ENCODE results near the gene FOXM1. TPM values are rescaled to one million over a fixed set of nuclear protein-coding genes. Genes with fewer than 3 reads are reported as not detected.

The FOXM1 gene
- total and polyA plus RNA-seq, 5 donors from 2014 or later = 0.44 to 3.8 (median 0.87) TPM

- Mint-ChIP-seq H3K27me3 (no peaks in the 10 kb centered on the region), H3K27ac (peak overlapping the region; percentile 85 to 96 (median 95)), H3K4me3 (peak overlapping the region; percentile 92 to 98 (median 97)), H3K4me1 (peaks cover 14 to 38% (median 24%) of the 10 kb centered on the region in 4 donors), H3K9me3 (no peaks in the 10 kb centered on the region), H3K36me3 (peaks cover 4% of the 10 kb centered on the region)
- Histone ChIP-seq H3K27me3 (ENCODE audit: control insufficient read depth, insufficient read depth, low read length) (no peaks in the 10 kb centered on the region), H3K9me3 (ENCODE audit: control insufficient read depth in 2 of 2, low read length in 2 of 2) (no peaks in the 10 kb centered on the region), H3K36me3 (ENCODE audit: control insufficient read depth, insufficient read depth, low read length) (peaks cover 5% of the 10 kb centered on the region), H3K4me3 (ENCODE audit: low read depth, low read length) (peak overlapping the region; percentile 62), H3K27ac (ENCODE audit: insufficient read depth, low read length, poor library complexity, severe bottlenecking) (peak overlapping the region; percentile 76), H3K4me1 (ENCODE audit: control insufficient read depth, insufficient read depth, low read length, poor library complexity, severe bottlenecking) (peaks cover 20% of the 10 kb centered on the region)
- no peak for DNase-seq
- no peak for ATAC-seq (ENCODE audit: low read depth in 2 of 2)
Measured at GRCh38 chr12:2891240-2892053, 14.5 kb upstream of the FOXM1 start.

- Mint-ChIP-seq H3K27me3 (no peaks in the 10 kb centered on the region), H3K4me3 (peak within 1 kb of the TSS; percentile 92 to 98 (median 97)), H3K4me1 (peaks cover 14 to 38% (median 24%) of the 10 kb centered on the region in 4 donors), H3K36me3 (peaks cover 9% of the 10 kb centered on the region), H3K27ac (peak within 1 kb of the TSS; percentile 95 to 98 (median 96)), H3K9me3 (no peaks in the 10 kb centered on the region)
- ATAC-seq (ENCODE audit: low read depth in 2 of 2) (peak; percentile 99), DNase-seq (peak; percentile 97 to 99 (median 98))
- peaks cover 8% of the 10 kb centered on the region for H3K36me3 ChIP-seq (ENCODE audit: control insufficient read depth, insufficient read depth, low read length)
- peaks cover 20% of the 10 kb centered on the region for H3K4me1 ChIP-seq (ENCODE audit: control insufficient read depth, insufficient read depth, low read length, poor library complexity, severe bottlenecking)
- H3K27me3 ChIP-seq (ENCODE audit: control insufficient read depth, insufficient read depth, low read length) = no peaks in the 10 kb centered on the region
- peak within 1 kb of the TSS; percentile 76 for H3K27ac ChIP-seq (ENCODE audit: insufficient read depth, low read length, poor library complexity, severe bottlenecking)
- H3K4me3 ChIP-seq (ENCODE audit: low read depth, low read length) = peak within 1 kb of the TSS; percentile 75
- no peaks in the 10 kb centered on the region for H3K9me3 ChIP-seq (ENCODE audit: control insufficient read depth in 2 of 2, low read length in 2 of 2)
Measured at GRCh38 chr12:2890388-2891239, 13.6 kb upstream of the FOXM1 start, which contains the start of gene TULP3. TSS of gene TULP3 (plus strand) at chr12:2890891. CDS start at chr12:2890948, 57 bp downstream.

- Mint-ChIP-seq H3K36me3 (peaks cover 12% of the 10 kb centered on the region), H3K9me3 (no peaks in the 10 kb centered on the region), H3K4me1 (peaks cover 16 to 39% (median 21%) of the 10 kb centered on the region in 4 donors), H3K4me3 (peak overlapping the region; percentile 92 to 98 (median 97)), H3K27me3 (no peaks in the 10 kb centered on the region), H3K27ac (peak overlapping the region; percentile 95 to 98 (median 96))
- Histone ChIP-seq H3K9me3 (ENCODE audit: control insufficient read depth in 2 of 2, low read length in 2 of 2) (no peaks in the 10 kb centered on the region), H3K27ac (ENCODE audit: insufficient read depth, low read length, poor library complexity, severe bottlenecking) (peak overlapping the region; percentile 76), H3K27me3 (ENCODE audit: control insufficient read depth, insufficient read depth, low read length) (no peaks in the 10 kb centered on the region), H3K4me3 (ENCODE audit: low read depth, low read length) (peak overlapping the region; percentile 75), H3K4me1 (ENCODE audit: control insufficient read depth, insufficient read depth, low read length, poor library complexity, severe bottlenecking) (peaks cover 20% of the 10 kb centered on the region), H3K36me3 (ENCODE audit: control insufficient read depth, insufficient read depth, low read length) (peaks cover 12% of the 10 kb centered on the region)
- ATAC-seq (ENCODE audit: low read depth in 2 of 2) = no peak
- DNase-seq = no peak
Measured at GRCh38 chr12:2890001-2890387, 13.0 kb upstream of the FOXM1 start.

- no peaks in the 10 kb centered on the region for H3K27me3 Mint-ChIP-seq
- no peak for DNase-seq
- peaks cover 18% of the 10 kb centered on the region for H3K36me3 Mint-ChIP-seq
- H3K27ac ChIP-seq (ENCODE audit: insufficient read depth, low read length, poor library complexity, severe bottlenecking) = no peak overlapping the region
- no peaks in the 10 kb centered on the region for H3K9me3 Mint-ChIP-seq
- no peaks in the 10 kb centered on the region for H3K9me3 ChIP-seq (ENCODE audit: control insufficient read depth in 2 of 2, low read length in 2 of 2)
- H3K4me1 ChIP-seq (ENCODE audit: control insufficient read depth, insufficient read depth, low read length, poor library complexity, severe bottlenecking) = peaks cover 17% of the 10 kb centered on the region
- peaks cover 18 to 43% (median 20%) of the 10 kb centered on the region in 4 donors for H3K4me1 Mint-ChIP-seq
- no peak overlapping the region for H3K27ac Mint-ChIP-seq
- peaks cover 15% of the 10 kb centered on the region for H3K36me3 ChIP-seq (ENCODE audit: control insufficient read depth, insufficient read depth, low read length)
- H3K27me3 ChIP-seq (ENCODE audit: control insufficient read depth, insufficient read depth, low read length) = no peaks in the 10 kb centered on the region
- ATAC-seq (ENCODE audit: low read depth in 2 of 2) = no peak
- peak overlapping the region in 1 of 4 donors; percentile 10 for H3K4me3 Mint-ChIP-seq
- H3K4me3 ChIP-seq (ENCODE audit: low read depth, low read length) = no peak overlapping the region
Measured at GRCh38 chr12:2886768-2887450, 9.9 kb upstream of the FOXM1 start.

- Mint-ChIP-seq H3K27me3 (no peaks in the 10 kb centered on the region), H3K27ac (peak overlapping the region; percentile 14 to 80 (median 48)), H3K9me3 (no peaks in the 10 kb centered on the region), H3K36me3 (peaks cover 14% of the 10 kb centered on the region), H3K4me1 (peaks cover 11 to 36% (median 18%) of the 10 kb centered on the region in 4 donors), H3K4me3 (peak overlapping the region in 1 of 4 donors; percentile 86)
- Histone ChIP-seq H3K9me3 (ENCODE audit: control insufficient read depth in 2 of 2, low read length in 2 of 2) (no peaks in the 10 kb centered on the region), H3K4me3 (ENCODE audit: low read depth, low read length) (no peak overlapping the region), H3K27me3 (ENCODE audit: control insufficient read depth, insufficient read depth, low read length) (no peaks in the 10 kb centered on the region), H3K4me1 (ENCODE audit: control insufficient read depth, insufficient read depth, low read length, poor library complexity, severe bottlenecking) (peaks cover 4% of the 10 kb centered on the region), H3K27ac (ENCODE audit: insufficient read depth, low read length, poor library complexity, severe bottlenecking) (no peak overlapping the region), H3K36me3 (ENCODE audit: control insufficient read depth, insufficient read depth, low read length) (peaks cover 17% of the 10 kb centered on the region)
- DNase-seq (no peak), ATAC-seq (ENCODE audit: low read depth in 2 of 2) (no peak)
Measured at GRCh38 chr12:2884810-2885209, 7.8 kb upstream of the FOXM1 start.

GRCh38 chr12:2879853-2880252 is 2.9 kb upstream of the FOXM1 start:
- Histone ChIP-seq H3K27me3 (ENCODE audit: control insufficient read depth, insufficient read depth, low read length) (no peaks in the 10 kb centered on the region), H3K4me1 (ENCODE audit: control insufficient read depth, insufficient read depth, low read length, poor library complexity, severe bottlenecking) (peaks cover 33% of the 10 kb centered on the region), H3K9me3 (ENCODE audit: control insufficient read depth in 2 of 2, low read length in 2 of 2) (no peaks in the 10 kb centered on the region), H3K4me3 (ENCODE audit: low read depth, low read length) (peak overlapping the region; percentile 60), H3K27ac (ENCODE audit: insufficient read depth, low read length, poor library complexity, severe bottlenecking) (peak overlapping the region; percentile 33), H3K36me3 (ENCODE audit: control insufficient read depth, insufficient read depth, low read length) (peaks cover 4% of the 10 kb centered on the region)
- Mint-ChIP-seq H3K36me3 (peaks cover 4% of the 10 kb centered on the region), H3K9me3 (no peaks in the 10 kb centered on the region), H3K27ac (peak overlapping the region in 2 of 3 donors; percentile 82 to 87), H3K27me3 (peaks cover 4% of the 10 kb centered on the region), H3K4me3 (peak overlapping the region; percentile 55 to 100 (median 78)), H3K4me1 (peaks cover 24 to 54% (median 36%) of the 10 kb centered on the region in 4 donors)
- peak; percentile 44 to 49 for ATAC-seq (ENCODE audit: low read depth in 2 of 2)
- DNase-seq = peak in 1 of 3 donors; percentile 88
